ENCODE results near the gene ADSS1.
A peak's percentile ranks its signal among the peaks of the same experiment; 100 is the strongest.
"Not testable (repeated sequence)": the region's sequence is repeated elsewhere in the genome, so short reads cannot be mapped to it uniquely, and the experiment has no call there.

ADSS1 gene

DNA sequence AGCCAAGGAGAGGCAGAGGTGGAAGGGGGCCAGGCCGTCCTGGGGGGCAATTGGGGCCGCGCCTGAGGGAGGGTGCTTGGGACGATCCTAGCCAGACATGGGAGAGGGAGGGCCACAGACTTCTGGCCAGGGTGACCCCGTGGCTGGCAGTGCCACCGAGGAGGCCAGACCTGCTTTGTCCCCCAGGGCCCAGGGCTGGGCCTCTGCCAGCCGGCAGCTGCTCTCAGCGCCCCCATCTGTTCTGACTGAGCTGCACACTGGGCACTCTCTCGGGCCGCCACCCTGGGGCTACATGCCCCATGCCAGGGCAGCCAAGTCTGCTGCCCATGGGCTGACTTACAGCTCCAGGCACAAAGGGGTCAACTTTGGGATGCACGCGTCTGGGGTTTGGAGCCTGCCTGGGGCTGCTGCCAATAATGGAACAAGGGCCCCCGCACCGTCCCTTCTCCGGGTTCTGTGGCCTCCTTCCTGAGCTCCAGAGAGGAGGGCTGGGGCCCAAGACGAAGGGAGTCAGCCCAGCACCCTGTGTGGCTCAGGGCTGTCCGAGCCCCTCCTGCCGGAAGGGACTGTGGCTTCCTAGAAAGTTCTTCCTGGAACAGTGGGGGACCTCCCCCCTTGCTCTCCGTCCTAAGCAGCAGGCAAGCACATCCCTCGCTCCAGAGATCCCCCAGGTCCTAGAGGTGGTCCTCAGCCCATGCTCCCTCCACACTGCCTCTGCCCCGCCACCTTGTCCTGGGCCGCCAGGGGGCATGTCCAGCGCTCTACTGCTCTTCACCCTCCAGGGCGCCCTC, 1.1 kb downstream of the ADSS1 start:
- H3K9ac ChIP-seq (ENCODE audit: low read depth, low read length), result no peak overlapping the region; the same call in 1 of the 2 replicates

GRCh38 chr14:104725772-104726548, 1.9 kb downstream of the ADSS1 start:
- Histone ChIP-seq H3K9ac (ENCODE audit: low read depth, low read length) (no peak overlapping the region), H3K4me3 (ENCODE audit: low read length) (no peak overlapping the region; the same call in 1 of the 2 replicates), H3K9me3 (ENCODE audit: insufficient read depth, low read depth, low read length) (no peaks in the 10 kb centered on the region), H3K36me3 (ENCODE audit: insufficient read depth, low read depth, low read length) (no peaks in the 10 kb centered on the region), H3K4me1 (ENCODE audit: insufficient read depth, low read length) (0 out of 2 replicates have a peak, but pooled peaks cover 2% of the 10 kb centered on the region), H3K27ac (ENCODE audit: low read length) (no peak overlapping the region), H3K27me3 (ENCODE audit: insufficient read depth, low read length) (no peaks in the 10 kb centered on the region)

More for the DNA sequence above, 1.1 kb downstream of the ADSS1 start:
- H3K9me3 ChIP-seq (ENCODE audit: insufficient read depth, low read depth, low read length), result no peaks in the 10 kb centered on the region
- no peaks in the 10 kb centered on the region for H3K27me3 ChIP-seq (ENCODE audit: insufficient read depth, low read length)
- H3K36me3 ChIP-seq (ENCODE audit: insufficient read depth, low read depth, low read length), result no peaks in the 10 kb centered on the region
- H3K27ac ChIP-seq (ENCODE audit: low read length), result no peak overlapping the region
- H3K4me3 ChIP-seq (ENCODE audit: low read length), result peak overlapping the region; percentile 63
- H3K4me1 ChIP-seq (ENCODE audit: insufficient read depth, low read length), result 0 out of 2 replicates have a peak, but pooled peaks cover 2% of the 10 kb centered on the region

GRCh38 chr14:104726600-104727451, 2.8 kb downstream of the ADSS1 start:
- Histone ChIP-seq H3K4me1 (ENCODE audit: insufficient read depth, low read length) (0 out of 2 replicates have a peak, but pooled peaks cover 2% of the 10 kb centered on the region), H3K4me3 (ENCODE audit: low read length) (no peak overlapping the region), H3K36me3 (ENCODE audit: insufficient read depth, low read depth, low read length) (no peaks in the 10 kb centered on the region), H3K9ac (ENCODE audit: low read depth, low read length) (no peak overlapping the region), H3K27ac (ENCODE audit: low read length) (no peak overlapping the region), H3K9me3 (ENCODE audit: insufficient read depth, low read depth, low read length) (no peaks in the 10 kb centered on the region), H3K27me3 (ENCODE audit: insufficient read depth, low read length) (no peaks in the 10 kb centered on the region)

- no peaks in the 10 kb centered on the region for H3K27me3 ChIP-seq (ENCODE audit: insufficient read depth, low read length)
- H3K9me3 ChIP-seq (ENCODE audit: insufficient read depth, low read depth, low read length), result no peaks in the 10 kb centered on the region
- no peaks in the 10 kb centered on the region for H3K36me3 ChIP-seq (ENCODE audit: insufficient read depth, low read depth, low read length)
- 0 out of 2 replicates have a peak, but pooled peaks cover 2% of the 10 kb centered on the region for H3K4me1 ChIP-seq (ENCODE audit: insufficient read depth, low read length)
- H3K4me3 ChIP-seq (ENCODE audit: low read length), result no peak overlapping the region
- no peak overlapping the region for H3K9ac ChIP-seq (ENCODE audit: low read depth, low read length)
- H3K27ac ChIP-seq (ENCODE audit: low read length), result no peak overlapping the region
Measured at GRCh38 chr14:104728631-104729030, 4.6 kb downstream of the ADSS1 start.

DNA sequence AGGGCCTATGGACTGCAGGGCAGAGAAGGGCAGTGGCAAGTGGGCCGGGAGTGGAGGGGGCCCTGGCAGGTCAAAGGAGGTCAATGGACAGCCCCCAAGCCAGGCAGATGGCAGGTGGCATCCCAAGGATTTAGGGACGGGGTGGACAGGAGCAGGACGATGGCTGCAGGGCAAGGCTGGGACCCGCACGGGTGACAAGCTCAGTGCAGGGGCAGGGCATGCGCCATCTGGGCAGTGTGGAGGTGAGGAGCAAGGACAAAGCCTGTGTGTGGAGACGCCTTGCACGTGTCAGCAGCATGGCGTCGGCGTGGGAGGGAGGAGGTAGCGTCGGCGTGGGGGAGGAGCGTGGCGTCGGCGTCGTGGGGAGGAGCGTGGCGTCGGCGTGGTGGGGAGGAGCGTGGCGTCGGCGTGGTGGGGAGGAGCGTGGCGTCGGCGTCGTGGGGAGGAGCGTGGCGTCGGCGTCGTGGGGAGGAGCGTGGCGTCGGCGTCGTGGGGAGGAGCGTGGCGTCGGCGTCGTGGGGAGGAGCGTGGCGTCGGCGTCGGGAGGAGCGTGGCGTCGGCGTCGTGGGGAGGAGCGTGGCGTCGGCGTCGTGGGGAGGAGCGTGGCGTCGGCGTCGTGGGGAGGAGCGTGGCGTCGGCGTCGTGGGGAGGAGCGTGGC, 5.3 kb downstream of the ADSS1 start:
- H3K4me1 ChIP-seq (ENCODE audit: insufficient read depth, low read length); H3K27me3 ChIP-seq (ENCODE audit: insufficient read depth, low read length); H3K4me3 ChIP-seq (ENCODE audit: low read length); H3K36me3 ChIP-seq (ENCODE audit: insufficient read depth, low read depth, low read length); H3K9ac ChIP-seq (ENCODE audit: low read depth, low read length); H3K9me3 ChIP-seq (ENCODE audit: insufficient read depth, low read depth, low read length); H3K27ac ChIP-seq (ENCODE audit: low read length): not testable (repeated sequence)

- Histone ChIP-seq H3K4me1 (ENCODE audit: insufficient read depth, low read length) (no peaks in the 10 kb centered on the region), H3K27me3 (ENCODE audit: insufficient read depth, low read length) (no peaks in the 10 kb centered on the region), H3K9me3 (ENCODE audit: insufficient read depth, low read depth, low read length) (no peaks in the 10 kb centered on the region), H3K4me3 (ENCODE audit: low read length) (no peak overlapping the region), H3K27ac (ENCODE audit: low read length) (no peak overlapping the region), H3K9ac (ENCODE audit: low read depth, low read length) (no peak overlapping the region), H3K36me3 (ENCODE audit: insufficient read depth, low read depth, low read length) (no peaks in the 10 kb centered on the region)
Measured at GRCh38 chr14:104729835-104730181, 5.8 kb downstream of the ADSS1 start.

DNA sequence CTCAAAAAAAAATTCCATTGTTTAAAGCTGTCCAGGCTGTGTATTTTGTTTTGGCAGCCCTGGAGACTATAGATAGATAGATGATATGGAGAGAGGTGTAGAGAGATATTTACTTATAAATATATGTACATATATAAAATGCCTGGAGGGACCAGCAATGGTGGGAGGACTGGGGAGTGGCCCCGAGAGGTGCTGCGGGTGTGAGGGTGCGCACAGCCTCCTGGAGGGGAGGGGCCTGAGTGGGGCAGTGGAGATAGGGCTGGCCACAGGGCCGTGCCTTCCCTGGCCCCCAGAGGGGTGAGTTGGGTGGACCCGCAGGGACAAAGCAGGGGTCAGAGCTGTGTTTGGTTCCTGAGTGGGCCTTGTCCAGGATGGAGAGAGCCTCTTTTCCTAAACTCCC, 6.5 kb downstream of the ADSS1 start:
- H3K9ac ChIP-seq (ENCODE audit: low read depth, low read length), result no peak overlapping the region
- no peaks in the 10 kb centered on the region for H3K4me1 ChIP-seq (ENCODE audit: insufficient read depth, low read length)
- no peak overlapping the region for H3K27ac ChIP-seq (ENCODE audit: low read length)
- no peaks in the 10 kb centered on the region for H3K36me3 ChIP-seq (ENCODE audit: insufficient read depth, low read depth, low read length)
- H3K9me3 ChIP-seq (ENCODE audit: insufficient read depth, low read depth, low read length), result no peaks in the 10 kb centered on the region
- no peak overlapping the region for H3K4me3 ChIP-seq (ENCODE audit: low read length)
- no peaks in the 10 kb centered on the region for H3K27me3 ChIP-seq (ENCODE audit: insufficient read depth, low read length)

GRCh38 chr14:104731320-104732294, 7.6 kb downstream of the ADSS1 start:
- Histone ChIP-seq H3K27ac (ENCODE audit: low read length) (no peak overlapping the region), H3K4me3 (ENCODE audit: low read length) (no peak overlapping the region), H3K27me3 (ENCODE audit: insufficient read depth, low read length) (no peaks in the 10 kb centered on the region), H3K9me3 (ENCODE audit: insufficient read depth, low read depth, low read length) (no peaks in the 10 kb centered on the region), H3K4me1 (ENCODE audit: insufficient read depth, low read length) (no peaks in the 10 kb centered on the region), H3K9ac (ENCODE audit: low read depth, low read length) (no peak overlapping the region), H3K36me3 (ENCODE audit: insufficient read depth, low read depth, low read length) (no peaks in the 10 kb centered on the region)

DNA sequence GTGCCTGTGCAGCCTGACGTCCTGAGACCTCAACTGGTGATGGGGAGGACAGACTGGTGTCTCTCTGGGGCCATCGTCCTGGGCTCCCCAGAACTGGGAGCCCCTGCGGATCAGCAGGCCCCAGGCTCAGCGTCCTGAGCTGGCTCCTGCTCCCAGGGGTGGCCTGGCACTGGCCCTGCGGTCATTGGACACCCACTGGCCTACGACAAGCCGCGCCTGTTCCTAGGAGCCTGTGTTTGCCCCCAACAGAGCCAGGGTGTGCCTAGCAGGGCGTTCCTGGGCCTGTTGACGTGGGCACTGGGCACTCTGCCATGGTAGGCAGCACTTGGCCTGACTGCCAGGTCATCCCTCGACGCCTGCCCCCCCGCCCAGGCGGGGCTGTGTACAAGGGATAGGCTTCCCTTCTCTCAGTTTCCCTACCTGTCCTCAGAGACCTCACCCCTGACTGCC, 8.4 kb downstream of the ADSS1 start:
- Histone ChIP-seq H3K27ac (ENCODE audit: low read length) (no peak overlapping the region), H3K36me3 (ENCODE audit: insufficient read depth, low read depth, low read length) (no peaks in the 10 kb centered on the region), H3K27me3 (ENCODE audit: insufficient read depth, low read length) (no peaks in the 10 kb centered on the region), H3K9me3 (ENCODE audit: insufficient read depth, low read depth, low read length) (no peaks in the 10 kb centered on the region), H3K4me3 (ENCODE audit: low read length) (no peak overlapping the region), H3K9ac (ENCODE audit: low read depth, low read length) (no peak overlapping the region), H3K4me1 (ENCODE audit: insufficient read depth, low read length) (no peaks in the 10 kb centered on the region)

- H3K4me1 ChIP-seq (ENCODE audit: insufficient read depth, low read length), result no peaks in the 10 kb centered on the region
- no peak overlapping the region for H3K9ac ChIP-seq (ENCODE audit: low read depth, low read length)
Measured at GRCh38 chr14:104732931-104733681, 9.1 kb downstream of the ADSS1 start.

More at GRCh38 chr14:104732931-104733681, 9.1 kb downstream of the ADSS1 start:
- no peak overlapping the region for H3K4me3 ChIP-seq (ENCODE audit: low read length)
- no peaks in the 10 kb centered on the region for H3K27me3 ChIP-seq (ENCODE audit: insufficient read depth, low read length)
- no peaks in the 10 kb centered on the region for H3K36me3 ChIP-seq (ENCODE audit: insufficient read depth, low read depth, low read length)
- H3K9me3 ChIP-seq (ENCODE audit: insufficient read depth, low read depth, low read length), result no peaks in the 10 kb centered on the region
- H3K27ac ChIP-seq (ENCODE audit: low read length), result no peak overlapping the region

All from iPS-20b (cell line).